Stimulated activated CD4-positive, alpha-beta T cell treated with anti-CD3 and anti-CD28 coated beads, Interleukin-2, amount 100 ng/mL, for 4 hours (primary cell): ENCODE measurements around the gene CYP26B1.

Experiments
- DNase-seq: peaks from one replicate; pipeline ENCODE4 v3.0.0-alpha.2; 2020; ENCODE audit warnings: low read depth

CYP26B1 gene

DNA sequence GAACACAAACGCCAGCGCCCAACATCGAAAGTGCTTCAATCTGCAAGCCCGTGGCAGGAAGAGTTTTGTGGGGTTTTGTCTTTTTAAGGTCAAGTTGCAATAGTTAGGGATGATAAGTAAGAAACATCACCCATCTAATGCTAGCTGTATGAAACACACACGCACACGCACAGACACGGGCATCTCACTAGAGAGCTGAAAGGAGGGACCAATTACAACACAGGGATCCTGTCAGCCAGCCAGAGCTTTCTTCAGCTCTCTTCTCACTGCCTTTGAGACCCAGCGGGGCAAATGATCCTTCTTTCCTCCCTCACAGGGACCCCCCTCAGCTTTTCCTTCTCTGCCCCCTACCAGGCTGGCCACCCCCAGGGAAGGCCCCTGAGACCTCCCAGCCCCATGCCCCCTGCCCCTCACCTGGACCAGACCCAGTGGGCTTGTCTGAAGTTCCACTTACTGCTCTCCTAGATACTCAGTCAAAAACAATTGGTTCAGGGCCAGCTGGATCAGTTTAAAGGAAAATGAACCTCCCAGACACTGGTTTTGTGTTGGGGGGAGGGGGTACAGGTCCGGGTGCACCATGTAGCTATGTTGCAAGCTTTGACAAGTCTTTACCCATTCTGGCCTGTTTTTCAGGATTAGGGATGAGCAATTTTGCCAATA lies 17.9 kb downstream of the CYP26B1 start:
- DNase-seq: no peak

GRCh38 chr2:72128843-72129227 lies 18.8 kb downstream of the CYP26B1 start:
- no peak for DNase-seq

DNA sequence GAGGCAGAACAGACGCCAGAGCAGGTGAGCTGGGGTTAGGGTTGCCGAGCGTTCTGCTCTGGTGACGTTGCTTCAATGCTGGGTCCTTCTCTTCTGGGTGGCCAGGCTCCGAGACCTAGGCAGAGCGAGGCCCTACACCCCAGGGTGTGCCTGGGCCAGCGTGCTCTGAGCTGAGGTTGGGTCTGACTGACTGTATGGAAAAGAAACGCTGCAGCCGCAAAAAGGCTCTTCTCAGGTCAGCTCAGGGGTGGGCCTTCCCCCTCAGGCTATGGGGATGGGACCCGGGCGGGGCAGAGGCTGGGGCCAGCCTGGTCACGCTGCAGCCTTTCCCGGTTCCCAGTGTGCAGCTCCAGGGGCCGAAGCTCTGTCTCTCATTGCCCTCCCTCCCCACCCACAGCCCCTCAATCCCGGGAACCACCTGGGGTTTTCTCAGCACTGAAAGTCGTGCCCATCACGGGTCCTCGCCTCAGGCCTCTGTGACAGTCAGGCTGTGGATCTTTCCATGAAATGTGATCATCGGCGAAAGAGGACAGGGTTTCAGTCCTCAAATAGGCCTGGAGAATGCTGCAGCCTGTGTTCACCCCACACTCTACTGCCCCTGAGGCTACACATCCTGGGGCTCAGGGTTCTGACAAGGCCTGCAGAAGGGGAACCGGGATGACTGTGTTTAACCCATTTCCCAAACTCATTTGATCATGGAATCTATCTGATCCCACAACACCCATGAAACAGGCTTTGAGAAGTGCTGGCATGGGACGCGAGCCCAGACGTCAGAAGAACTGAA lies 19.4 kb downstream of the CYP26B1 start:
- no peak for DNase-seq

DNA sequence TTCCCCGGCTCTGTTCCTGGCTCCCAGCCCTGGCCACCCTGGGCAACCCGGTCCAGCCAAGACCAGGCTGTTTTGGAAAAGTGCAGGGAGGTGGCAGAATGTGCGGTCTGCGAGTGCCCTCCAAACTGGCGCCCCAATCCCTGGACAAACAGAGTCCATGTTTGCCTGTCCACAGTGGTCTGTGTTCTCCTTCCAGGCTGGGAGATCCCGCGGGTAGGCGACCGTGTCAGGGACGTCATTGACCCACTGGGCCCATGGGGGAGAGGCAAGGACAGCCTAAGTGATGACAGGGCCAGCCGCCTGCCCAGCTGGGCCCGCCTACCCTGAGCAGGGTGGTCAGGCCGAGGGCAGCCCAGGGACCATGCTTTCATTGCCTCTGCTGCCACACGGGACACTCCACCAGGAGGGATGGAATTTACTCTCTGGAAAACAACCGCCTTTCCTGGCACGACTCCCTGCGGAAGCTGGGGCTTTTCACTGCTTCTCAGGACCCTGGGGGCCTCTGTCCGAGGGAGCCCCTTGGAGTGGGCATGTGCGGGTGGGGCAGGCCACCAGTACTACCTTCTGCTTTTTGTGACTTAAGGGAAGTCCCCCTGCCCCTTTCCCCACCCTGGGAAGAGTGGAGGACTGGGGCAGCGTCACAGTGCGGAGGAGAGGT lies 20.1 kb downstream of the CYP26B1 start:
- DNase-seq: no peak

- DNase-seq: no peak
These were observed 21.2 kb downstream of the CYP26B1 start for GRCh38 chr2:72126186-72127100.

DNA sequence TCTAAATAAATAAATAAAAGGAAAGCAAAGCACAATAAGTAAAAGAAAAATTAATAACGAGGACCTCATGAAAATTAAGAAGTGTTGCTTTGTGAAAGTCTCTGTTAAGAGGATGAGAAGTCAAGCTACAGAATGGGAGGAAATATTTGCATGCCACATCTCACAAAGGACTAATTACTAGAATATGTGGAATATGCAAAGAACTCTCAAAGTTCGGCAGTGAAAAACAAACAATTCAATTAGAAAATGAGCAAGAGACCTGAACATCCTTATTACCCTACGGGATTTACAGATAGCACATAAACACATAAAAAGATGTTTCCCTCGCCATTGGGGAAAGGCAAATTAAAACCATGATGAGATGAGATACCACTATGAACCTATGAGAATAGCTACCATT lies 23.3 kb downstream of the CYP26B1 start:
- DNase-seq: no peak

DNA sequence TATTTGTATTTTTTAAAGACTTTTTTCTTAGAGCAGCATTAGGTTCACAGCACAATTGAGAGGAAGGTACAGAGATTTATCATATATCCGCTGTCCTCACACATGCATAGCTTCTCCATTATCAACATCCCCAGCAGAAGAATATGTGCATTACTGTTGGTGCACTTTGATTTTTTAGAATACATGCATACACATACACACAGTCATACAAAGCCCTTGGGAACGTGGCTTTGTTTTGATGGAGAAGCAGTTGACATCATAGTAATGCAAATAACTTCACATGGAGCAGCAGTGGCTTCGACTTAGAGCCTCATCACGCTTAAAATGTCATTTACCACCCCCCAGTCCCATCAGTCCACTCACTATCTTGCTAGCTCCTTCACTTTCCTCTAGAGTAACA lies 26.5 kb downstream of the CYP26B1 start:
- DNase-seq: no peak

DNA sequence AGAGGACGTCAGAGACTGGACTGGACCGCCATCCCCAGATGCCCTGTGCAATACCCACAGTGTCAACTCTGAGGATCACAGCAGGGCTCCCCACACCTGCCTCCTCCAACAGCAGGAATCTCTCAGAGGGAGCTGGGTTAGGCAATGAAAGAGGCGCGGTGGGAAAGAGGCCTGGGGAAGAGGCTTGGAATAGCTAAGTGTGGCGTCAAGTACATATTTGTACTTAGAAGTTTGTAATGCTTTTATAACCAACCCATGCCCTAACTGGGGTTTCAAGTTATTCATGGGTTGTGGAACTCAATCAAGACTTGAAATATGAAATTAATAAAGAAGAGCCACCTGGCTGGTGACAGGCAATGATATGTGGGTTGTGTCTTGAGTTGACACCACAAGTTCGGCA lies 28.7 kb downstream of the CYP26B1 start:
- DNase-seq: no peak

GRCh38 chr2:72118386-72118785 lies 29.3 kb downstream of the CYP26B1 start:
- no peak for DNase-seq

DNA sequence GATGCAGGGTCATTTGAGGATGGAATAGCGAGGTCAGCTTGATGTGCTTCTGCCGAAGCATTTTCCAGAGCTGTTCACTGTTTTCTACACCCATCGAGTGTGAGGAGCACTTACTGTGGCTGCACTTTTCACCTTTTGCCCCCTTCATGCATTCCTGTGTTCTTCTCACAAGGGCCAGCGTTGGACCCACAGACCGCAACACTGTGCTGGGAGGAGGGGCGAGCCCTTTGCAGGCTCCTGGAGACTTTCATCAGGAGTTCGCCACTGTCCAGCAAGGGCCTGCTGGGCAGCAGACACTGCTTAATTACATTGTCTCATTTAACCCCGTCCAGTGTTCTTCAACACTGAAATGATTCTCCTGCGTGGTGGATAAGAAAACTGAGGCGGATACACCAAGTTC lies 29.9 kb downstream of the CYP26B1 start:
- DNase-seq: no peak

DNA sequence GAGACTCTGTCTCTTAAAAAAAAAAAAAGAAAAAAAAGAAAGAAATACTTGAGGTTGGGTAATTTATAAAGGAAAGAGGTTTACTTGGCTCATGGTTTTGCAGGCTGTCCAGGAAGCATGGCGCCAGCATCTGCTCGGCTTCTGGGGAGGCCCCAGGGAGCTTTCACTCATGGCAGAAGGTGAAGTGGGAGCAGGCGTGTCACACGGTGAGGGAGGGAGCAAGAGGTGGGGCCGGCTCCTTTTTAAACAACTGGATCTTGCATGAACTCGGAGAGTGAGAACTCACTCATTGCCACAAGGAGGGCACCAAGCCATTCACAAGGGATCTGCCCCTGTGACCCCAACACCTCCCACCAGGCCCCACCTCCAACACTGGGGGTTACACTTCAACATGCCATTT lies 30.6 kb downstream of the CYP26B1 start:
- DNase-seq: no peak

DNA sequence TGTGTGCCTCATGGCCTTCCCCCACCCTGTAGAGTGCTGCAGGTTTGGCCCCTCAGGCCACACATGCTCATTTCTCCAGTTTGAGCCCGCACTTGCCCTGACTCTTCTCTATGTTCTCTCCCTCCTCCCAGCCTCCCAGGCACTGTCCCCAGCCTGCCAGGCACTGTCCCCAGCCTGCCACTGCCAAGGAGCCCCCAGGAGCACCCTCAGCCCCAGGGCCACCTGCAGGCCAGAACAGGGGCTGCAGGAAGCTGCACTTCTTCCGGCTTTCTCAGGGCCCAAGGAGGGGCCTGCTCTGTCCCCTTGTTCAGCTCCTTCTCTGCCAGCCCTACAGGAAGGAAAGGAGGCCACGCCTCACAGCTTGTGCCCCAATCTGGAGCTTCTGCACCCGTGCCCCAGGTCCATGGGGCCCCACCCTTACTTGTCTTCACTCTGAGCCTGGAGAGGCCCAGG lies 31.6 kb downstream of the CYP26B1 start:
- no peak for DNase-seq

- DNase-seq: no peak
These were observed 32.3 kb downstream of the CYP26B1 start for GRCh38 chr2:72115110-72116080.

GRCh38 chr2:72114693-72115051 lies 33.0 kb downstream of the CYP26B1 start:
- no peak for DNase-seq

- no peak for DNase-seq
These were observed 33.6 kb downstream of the CYP26B1 start for GRCh38 chr2:72113847-72114692.

GRCh38 chr2:72112981-72113846 lies 34.4 kb downstream of the CYP26B1 start:
- DNase-seq: no peak

DNA sequence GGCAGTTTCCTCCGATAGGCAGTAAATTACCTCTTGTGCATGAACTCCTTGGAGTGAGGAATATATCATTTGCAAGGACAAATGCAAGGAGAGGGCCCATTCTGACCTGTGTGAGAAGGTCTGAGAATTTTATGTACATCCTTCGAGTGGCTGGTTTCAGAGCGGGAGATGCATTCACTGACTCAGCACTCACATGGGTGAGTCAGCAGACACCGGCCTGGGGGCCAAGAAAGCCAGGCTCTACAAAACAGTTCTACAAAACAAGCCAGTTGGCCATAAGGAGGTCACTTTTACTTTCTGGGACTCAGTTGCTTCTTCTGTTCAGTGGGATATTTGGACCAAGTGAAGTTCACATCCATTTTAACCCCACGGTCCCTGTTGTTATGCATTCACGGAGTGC lies 35.3 kb downstream of the CYP26B1 start:
- no peak for DNase-seq

DNA sequence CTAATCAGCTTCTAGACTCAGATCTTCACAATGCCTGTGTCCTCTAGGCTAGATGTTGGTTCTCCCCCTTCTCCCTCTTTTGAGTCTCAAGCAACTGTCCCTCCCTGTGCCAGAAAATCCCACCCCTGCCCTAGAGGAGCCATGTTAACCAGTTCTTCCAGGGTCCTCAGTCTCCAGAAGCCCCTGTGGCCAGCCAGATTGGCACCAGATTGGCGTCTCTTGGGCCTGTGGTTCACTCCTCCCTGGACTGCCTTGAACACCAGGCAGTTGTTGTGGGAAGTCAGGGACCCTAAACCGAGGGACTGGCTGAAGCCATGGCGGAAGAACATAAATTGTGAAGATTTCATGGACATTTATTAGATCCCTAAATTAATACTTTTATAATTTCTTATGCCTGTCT lies 36.6 kb downstream of the CYP26B1 start:
- no peak for DNase-seq

DNA sequence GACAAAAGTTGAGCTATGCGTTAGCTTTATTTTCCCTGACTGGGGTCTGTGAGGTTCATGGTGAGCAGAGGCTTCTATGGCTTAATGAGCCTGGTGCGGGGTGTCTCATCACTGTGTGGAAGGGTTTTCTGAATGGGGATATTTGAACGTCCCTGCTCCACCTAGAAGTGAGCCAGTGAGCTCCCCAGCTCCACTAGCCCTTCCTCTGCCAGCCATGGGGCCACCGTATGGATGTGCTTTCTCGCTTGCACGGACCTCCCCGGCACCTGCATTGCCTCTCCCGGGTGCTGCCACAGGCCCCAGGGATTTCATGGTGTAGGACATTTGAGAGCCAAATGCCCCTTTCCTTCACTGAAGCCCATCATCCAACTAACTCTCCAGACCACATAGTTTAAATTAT lies 37.8 kb downstream of the CYP26B1 start:
- DNase-seq: no peak
